Mononuclear cell (primary cell): ENCODE data around the gene PRRT4. TPM values are rescaled to one million over a fixed set of nuclear protein-coding genes. Genes with fewer than 3 reads are reported as not detected.

Source experiments
- H3K27me3 ChIP-seq: 2 replicates; pipeline ENCODE4 v1.6.0; 2011; ENCODE audit warnings: low read length, control low read depth; ENCODE audit not compliant: insufficient read depth
- H3K4me1 ChIP-seq: 2 replicates; pipeline ENCODE4 v1.5.1; 2011; ENCODE audit warnings: mild to moderate bottlenecking, low read length, control low read depth; ENCODE audit not compliant: insufficient read depth
- H3K4me3 ChIP-seq: 2 replicates; pipeline ENCODE4 v1.5.1; 2011; ENCODE audit warnings: mild to moderate bottlenecking, low read length, moderate library complexity
- H3K9me3 ChIP-seq: 2 replicates; pipeline ENCODE4 v1.5.1; 2011; ENCODE audit warnings: low read depth, mild to moderate bottlenecking, control low read depth, low read length
- total RNA-seq: library from RNA; depleted of rRNA; stranded (reverse); fragments of >200 nt; gene quantifications from one replicate; pipeline ENCODE4 v1.2.3, GENCODE V29; 2012

The PRRT4 gene
- total RNA-seq, 1 donor = 0.10 TPM

DNA sequence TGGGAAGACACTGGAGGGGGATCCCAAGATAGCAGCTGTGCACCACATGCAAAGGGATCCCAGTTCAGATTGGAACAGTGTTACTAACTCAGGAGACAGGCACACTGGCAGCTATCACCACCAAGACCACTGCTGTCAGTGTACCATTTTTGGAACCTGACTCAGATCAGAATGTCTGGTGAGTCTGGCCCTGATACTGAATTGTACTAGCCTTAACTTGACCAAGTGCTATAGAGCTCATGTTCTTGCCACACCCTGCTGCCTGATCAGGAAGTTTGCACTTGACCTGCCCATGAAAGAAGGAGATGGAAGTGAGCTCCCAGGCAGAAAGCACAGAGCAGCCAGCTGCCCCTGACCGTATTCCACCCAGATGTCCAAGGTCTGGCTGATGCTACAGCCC is 4.8 kb upstream of the PRRT4 start:
- H3K27me3 ChIP-seq = peaks cover 41% of the 10 kb centered on the region
- no peaks in the 10 kb centered on the region for H3K9me3 ChIP-seq
- H3K4me3 ChIP-seq = no peak overlapping the region
- H3K4me1 ChIP-seq = peaks cover 11% of the 10 kb centered on the region

DNA sequence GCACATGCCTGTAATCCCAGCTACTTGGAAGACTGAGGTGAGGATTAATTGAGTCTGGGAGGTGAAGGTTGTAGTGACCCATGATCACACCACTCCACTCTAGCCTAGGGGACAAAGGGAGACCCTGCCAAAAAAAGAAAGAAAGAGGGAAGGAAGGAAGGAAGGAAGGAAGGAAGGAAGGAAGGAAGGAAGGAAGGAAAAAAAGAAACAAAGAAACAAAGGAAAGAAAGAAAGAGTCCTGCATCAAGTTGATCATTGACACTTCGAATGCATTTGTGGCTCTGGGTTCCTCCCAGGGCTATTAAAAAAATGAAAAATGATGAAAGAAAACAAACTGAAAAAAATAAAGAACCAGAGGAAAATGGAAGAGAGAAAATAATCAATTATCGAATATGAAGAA is 3.9 kb upstream of the PRRT4 start:
- Histone ChIP-seq H3K4me3 (no peak overlapping the region), H3K9me3 (no peaks in the 10 kb centered on the region), H3K27me3 (peaks cover 41% of the 10 kb centered on the region), H3K4me1 (peaks cover 19% of the 10 kb centered on the region)

DNA sequence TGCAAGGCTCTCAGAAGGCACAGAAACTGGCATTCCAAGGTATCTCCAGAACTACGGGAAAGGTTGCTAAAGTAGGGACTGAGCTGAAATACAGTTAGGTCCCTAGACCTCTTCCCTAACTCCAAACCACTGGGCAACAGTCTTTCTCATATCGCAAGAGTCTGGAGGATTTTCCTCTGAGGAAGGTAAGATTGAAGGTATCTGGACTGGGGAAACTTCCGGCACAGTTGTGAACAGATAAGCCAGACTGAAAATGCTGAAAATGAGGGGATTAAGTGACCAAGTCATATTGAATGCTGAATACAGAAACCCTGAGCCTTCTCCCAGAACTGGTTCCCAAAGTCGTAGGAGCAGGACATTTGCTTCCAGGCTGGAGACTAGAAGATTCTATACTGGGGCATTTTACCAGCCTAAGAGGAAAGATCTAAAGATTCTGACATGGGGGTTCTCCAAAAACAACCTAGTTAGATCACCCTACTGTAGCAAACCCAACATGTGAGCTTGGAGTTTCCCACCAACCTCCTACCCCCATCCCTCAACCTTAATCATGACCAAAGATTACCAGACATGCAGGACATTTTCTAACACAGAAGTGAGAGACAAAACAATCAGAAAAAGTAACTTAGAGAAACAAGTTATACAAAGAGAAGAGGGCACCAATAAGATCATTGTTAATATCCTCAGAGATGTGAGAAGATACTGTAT is 2.8 kb upstream of the PRRT4 start:
- H3K4me1 ChIP-seq = peaks cover 26% of the 10 kb centered on the region
- H3K27me3 ChIP-seq = peaks cover 41% of the 10 kb centered on the region
- no peaks in the 10 kb centered on the region for H3K9me3 ChIP-seq
- H3K4me3 ChIP-seq = no peak overlapping the region

DNA sequence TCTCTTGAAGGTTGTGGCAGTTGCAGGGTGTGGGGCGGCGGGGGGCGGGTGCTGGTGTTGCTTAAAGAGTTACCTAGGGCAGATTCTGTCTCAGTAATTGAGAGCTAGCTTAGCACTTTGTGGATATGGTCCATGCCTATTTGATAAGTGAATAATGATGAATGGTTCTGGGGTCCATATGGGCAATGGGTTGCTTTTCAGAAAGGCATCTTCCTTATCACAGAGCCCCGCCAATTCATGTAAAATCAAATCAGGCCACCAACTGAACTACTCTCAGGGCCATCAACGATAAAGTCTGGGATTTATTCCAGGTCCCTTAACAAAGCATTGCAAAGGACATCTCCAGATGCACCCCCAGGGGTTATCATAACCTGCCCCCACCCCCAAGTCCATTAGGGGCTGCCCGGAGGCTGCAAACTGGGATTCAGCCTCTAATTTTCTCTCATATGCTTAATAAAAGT is 1.8 kb upstream of the PRRT4 start:
- H3K4me3 ChIP-seq = no peak overlapping the region
- H3K9me3 ChIP-seq = no peaks in the 10 kb centered on the region
- peaks cover 36% of the 10 kb centered on the region for H3K4me1 ChIP-seq
- H3K27me3 ChIP-seq = peaks cover 41% of the 10 kb centered on the region

DNA sequence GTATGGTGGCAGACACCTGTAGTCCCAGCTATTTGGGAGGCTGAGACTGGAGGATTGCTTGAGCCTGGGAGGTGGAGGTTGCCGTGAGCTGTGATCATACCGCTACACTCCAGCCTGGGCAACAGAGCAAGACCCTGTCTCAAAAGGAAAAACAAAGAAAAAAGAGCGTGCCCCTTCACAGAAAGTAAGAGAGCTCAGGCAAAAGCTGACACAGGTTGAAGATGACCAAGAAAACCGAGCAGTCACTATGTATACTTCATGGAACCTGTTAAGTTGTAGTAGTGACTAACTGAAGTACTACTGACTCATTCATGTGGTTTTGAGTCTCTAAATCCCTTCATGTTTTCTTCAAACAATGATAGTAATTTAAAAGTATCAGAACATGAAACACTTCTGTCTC is 1.2 kb upstream of the PRRT4 start:
- no peaks in the 10 kb centered on the region for H3K9me3 ChIP-seq
- peaks cover 41% of the 10 kb centered on the region for H3K27me3 ChIP-seq
- H3K4me3 ChIP-seq = no peak overlapping the region
- H3K4me1 ChIP-seq = peaks cover 43% of the 10 kb centered on the region

DNA sequence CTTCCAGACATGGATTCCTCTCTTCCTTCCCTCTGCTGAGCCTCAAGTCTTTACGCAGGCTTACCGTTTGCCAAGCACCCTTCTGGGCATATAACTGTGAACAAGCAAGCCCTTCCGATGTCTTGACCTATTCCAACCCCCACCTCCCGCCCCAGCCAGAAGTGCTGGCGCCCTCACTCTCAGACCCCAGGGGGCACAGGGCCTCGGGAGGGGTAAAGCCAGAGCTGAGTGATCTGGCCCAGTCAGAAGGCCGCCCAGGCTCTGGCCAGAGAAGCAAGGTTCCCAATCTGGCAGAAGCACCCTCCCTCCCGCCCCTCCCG is 1.2 kb downstream of the PRRT4 start:
- Histone ChIP-seq H3K27me3 (peaks cover 33% of the 10 kb centered on the region), H3K9me3 (no peaks in the 10 kb centered on the region), H3K4me3 (no peak overlapping the region), H3K4me1 (peaks cover 46% of the 10 kb centered on the region)

DNA sequence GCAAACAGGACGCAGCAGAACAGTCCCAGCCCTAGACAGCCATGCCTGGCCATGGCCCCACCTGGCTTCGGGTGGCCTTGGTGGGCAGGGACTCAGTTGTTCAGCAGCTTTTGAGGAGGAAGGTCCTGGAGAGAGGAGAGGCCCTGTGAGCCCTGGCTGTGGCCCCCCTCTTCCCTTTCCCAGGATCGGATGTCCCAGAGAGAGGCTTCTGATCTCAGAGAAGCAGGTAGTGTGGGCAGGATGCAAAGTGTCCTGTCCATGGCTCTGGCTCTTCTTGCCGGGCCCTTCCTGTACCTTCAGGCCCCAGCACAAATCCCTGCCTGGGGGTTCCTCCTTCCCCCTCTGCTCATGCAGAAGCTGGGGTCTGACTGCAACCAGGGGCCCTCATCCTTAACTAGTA is 1.6 kb downstream of the PRRT4 start:
- H3K4me3 ChIP-seq = no peak overlapping the region
- no peaks in the 10 kb centered on the region for H3K9me3 ChIP-seq
- peaks cover 29% of the 10 kb centered on the region for H3K27me3 ChIP-seq
- peaks cover 46% of the 10 kb centered on the region for H3K4me1 ChIP-seq

DNA sequence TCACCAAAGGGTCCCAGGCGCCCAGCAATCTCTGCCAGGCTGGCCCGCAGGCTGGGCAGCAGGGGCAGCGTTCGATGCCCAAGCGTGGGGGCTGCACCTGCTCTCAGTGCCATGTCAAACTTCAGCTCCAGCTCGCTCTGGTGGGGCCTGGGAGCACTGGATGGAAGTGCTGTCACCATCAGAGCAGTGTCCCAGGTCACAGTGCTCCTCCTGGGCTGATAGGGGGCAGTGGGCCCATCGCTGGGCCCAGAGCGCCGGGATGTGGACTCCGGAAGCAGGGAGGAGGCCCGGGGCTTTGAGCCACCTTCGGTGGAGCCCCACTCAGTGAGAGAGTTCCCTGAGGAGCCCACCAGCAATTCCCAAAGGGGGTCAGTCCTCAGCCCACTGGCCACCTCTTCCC is 2.2 kb downstream of the PRRT4 start:
- H3K4me1 ChIP-seq = peaks cover 46% of the 10 kb centered on the region
- no peaks in the 10 kb centered on the region for H3K9me3 ChIP-seq
- H3K27me3 ChIP-seq = peaks cover 23% of the 10 kb centered on the region
- no peak overlapping the region for H3K4me3 ChIP-seq

DNA sequence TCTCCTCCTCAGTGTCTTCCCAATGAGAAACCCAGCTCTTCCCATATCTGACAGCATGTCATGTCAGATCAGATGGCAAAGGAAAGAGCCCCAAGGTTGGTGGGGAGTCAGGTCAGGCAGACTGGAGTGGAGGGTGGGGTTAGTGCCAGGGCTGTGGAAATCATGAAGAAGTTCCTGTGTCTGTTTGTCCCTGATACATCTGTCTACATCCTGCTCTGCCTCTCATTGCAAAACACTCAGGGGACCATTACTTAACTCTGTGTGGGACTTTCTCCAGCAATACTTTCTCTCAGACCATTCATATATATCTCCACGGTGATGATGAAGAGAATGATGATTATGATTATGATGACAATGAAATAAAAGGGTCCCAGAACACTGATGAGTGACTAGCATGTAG is 3.3 kb downstream of the PRRT4 start:
- H3K27me3 ChIP-seq = peaks cover 18% of the 10 kb centered on the region
- H3K9me3 ChIP-seq = no peaks in the 10 kb centered on the region
- no peak overlapping the region for H3K4me3 ChIP-seq
- peaks cover 46% of the 10 kb centered on the region for H3K4me1 ChIP-seq

DNA sequence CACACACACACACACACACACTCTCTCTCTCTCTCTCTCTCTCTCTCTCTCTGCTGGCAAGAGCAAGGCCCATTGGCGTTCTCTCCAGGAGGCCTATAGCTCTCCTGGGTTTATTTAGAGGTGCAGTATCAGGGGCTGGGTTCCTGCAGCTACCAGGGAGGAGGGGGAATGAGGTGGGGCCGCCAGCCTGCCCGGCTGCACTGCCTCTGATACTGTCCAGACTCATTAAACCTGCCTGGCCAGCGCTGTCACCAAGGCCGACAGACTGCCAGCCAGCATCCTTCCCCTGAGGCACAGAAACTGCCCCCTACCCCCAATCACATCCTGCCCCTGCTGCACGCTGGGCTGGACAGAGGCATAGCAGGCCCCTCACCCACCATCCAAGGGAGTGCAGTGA is 4.3 kb downstream of the PRRT4 start:
- no peak overlapping the region for H3K4me3 ChIP-seq
- H3K4me1 ChIP-seq = peaks cover 46% of the 10 kb centered on the region
- H3K9me3 ChIP-seq = no peaks in the 10 kb centered on the region
- H3K27me3 ChIP-seq = peaks cover 18% of the 10 kb centered on the region

DNA sequence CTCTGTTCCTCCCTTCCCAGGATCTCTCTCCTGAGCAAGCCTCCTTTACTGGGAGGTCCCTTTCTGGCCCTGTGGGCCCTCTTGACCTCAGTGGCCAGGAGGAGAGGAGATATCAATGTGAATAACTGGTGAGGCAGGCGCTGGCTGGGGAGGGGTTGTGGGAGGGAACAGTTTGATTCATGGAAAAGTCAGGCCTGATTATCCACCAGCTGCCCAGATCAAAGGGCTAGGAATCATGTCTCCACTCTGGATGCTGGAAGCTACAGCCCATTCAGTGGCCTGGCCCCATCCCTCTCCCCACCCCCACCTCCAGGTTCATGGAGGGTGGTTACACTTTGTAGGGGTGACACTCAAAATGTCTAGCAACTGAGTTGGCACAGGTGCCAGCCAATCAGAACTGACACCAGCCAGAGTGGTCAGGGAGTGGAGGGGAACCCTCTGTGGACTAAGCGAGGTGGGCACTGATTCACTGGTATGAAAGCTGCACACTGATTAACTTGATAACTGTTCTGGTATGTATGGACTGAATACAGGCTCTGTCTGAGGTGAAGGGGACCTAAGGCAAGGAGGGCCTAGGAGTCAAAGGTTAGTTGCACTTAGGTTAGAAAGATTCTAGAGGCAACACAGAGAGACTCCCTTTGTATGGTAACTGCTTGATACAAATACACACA is 4.8 kb downstream of the PRRT4 start:
- Histone ChIP-seq H3K9me3 (no peaks in the 10 kb centered on the region), H3K4me1 (peaks cover 44% of the 10 kb centered on the region), H3K4me3 (no peak overlapping the region), H3K27me3 (peaks cover 16% of the 10 kb centered on the region)

DNA sequence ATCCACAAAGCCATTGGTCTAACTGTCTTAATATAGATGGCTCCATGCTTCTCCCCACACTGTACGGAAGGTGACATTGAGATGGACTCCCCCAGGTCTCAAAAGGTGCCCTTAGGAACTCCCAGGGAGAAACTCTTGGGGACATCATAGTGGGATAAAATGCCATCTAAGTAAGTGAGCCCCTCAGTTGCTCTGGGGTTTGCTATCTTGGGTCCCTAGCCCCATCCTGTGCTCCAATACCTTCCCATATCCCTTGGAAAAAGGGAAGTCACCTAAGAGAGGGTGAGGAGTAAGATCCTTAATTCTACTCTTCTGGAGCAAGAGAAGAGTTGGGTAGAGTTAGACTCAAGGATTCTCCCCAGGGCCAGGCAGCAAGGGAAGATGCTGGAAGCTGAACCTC is 7.9 kb downstream of the PRRT4 start:
- no peaks in the 10 kb centered on the region for H3K9me3 ChIP-seq
- peaks cover 26% of the 10 kb centered on the region for H3K4me1 ChIP-seq
- no peak overlapping the region for H3K4me3 ChIP-seq
- H3K27me3 ChIP-seq = peaks cover 25% of the 10 kb centered on the region

DNA sequence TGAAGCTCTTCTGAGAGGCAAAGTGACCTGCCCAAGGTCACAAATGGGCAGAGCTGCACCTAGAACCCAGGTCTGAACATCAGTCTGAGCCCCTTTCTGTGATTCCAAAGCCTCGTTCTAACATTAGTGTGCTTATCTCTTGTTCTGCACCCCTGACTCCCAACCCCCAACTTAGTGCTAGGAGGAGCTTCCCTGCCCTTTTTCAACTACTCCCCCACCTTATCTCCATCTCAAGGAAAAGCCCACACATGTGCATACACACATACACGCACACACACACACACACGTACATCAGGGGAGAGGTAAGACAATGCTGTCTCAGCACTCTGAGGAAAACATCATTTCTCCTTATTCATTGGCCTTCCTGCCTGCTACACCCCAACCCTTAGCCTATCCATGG is 8.3 kb downstream of the PRRT4 start:
- Histone ChIP-seq H3K4me1 (peaks cover 22% of the 10 kb centered on the region), H3K27me3 (peaks cover 25% of the 10 kb centered on the region), H3K4me3 (no peak overlapping the region), H3K9me3 (no peaks in the 10 kb centered on the region)

DNA sequence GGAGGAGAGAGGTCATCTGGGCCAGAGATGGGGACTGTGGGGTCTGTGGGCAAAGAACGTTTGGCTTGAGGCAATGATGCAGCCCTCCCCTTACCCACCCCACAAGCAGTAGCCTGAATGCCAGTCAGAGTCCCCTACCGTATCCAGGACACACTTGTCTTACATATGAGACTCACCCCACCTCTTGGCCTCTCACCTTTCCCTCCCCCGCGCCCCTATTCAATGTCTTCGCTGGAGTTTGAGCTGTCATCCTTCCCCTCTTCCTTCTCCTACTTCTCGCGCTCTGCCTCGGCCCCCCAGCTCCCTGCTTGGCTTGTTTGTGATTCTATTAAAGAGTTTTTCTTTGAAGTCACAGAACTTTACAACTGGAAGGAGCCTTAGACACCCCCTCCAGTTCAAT is 8.9 kb downstream of the PRRT4 start:
- Histone ChIP-seq H3K27me3 (peaks cover 25% of the 10 kb centered on the region), H3K4me1 (peaks cover 17% of the 10 kb centered on the region), H3K4me3 (no peak overlapping the region), H3K9me3 (no peaks in the 10 kb centered on the region)

DNA sequence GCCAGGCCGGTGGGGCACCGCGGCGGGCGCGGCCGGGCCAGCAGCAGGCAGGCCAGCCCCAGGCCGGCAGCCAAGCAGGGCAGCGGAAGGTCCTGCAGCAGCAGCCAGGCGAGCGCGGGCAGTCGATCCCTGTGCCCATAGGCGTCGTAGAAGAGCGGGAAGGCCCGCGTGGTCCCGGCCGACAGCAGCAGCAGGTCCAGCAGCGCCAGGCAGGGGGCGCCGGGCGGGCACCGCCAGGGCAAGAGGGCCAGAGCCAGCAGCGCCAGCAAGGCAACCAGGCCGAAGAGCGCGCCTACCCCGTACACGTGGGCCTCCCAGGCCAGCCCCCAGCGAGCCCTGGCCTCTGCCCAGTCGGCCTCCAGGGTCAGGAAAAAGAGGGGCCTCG is 9.3 kb downstream of the PRRT4 start:
- Histone ChIP-seq H3K9me3 (no peaks in the 10 kb centered on the region), H3K27me3 (peaks cover 25% of the 10 kb centered on the region), H3K4me3 (no peak overlapping the region), H3K4me1 (peaks cover 13% of the 10 kb centered on the region)
